Activated naive CD8-positive, alpha-beta T cell treated with anti-CD3 and anti-CD28 coated beads, Interleukin-2, amount 10 ng/mL, durations not matched to agents 7 days and 5 days (primary cell): ENCODE measurements around the gene DAPK1. TPM values are rescaled to one million over a fixed set of nuclear protein-coding genes. Genes with fewer than 3 reads are reported as not detected.

Experiments used
- ATAC-seq: fragments of 150-1000 bp; cut with Tn5 transposase; one replicate; pipeline ENCODE4 v1.10.0; 2021; ENCODE audit warnings: low read depth, moderate library complexity
- POLR2A ChIA-PET: fragments of 350-600 bp; sonication (Branson Sonifier 250); formaldehyde crosslinking; loops from one replicate; lab custom pipeline; 2021; ENCODE audit warnings: antibody characterized with exemption; lab: Charles Lee
- DNase-seq: peaks from one replicate; pipeline ENCODE4 v3.0.0; 2021
- H3K27ac Mint-ChIP-seq: one replicate; pipeline ENCODE4 v1.8.0; 2022; ENCODE audit warnings: mild to moderate bottlenecking, mixed read lengths
- H3K27me3 Mint-ChIP-seq: one replicate; pipeline ENCODE4 v1.8.0; 2022; ENCODE audit warnings: mild to moderate bottlenecking, moderate library complexity, mixed read lengths
- H3K36me3 Mint-ChIP-seq: one replicate; pipeline ENCODE4 v1.8.0; 2021; ENCODE audit warnings: mild to moderate bottlenecking, mixed read lengths
- H3K4me1 Mint-ChIP-seq: one replicate; pipeline ENCODE4 v1.8.0; 2021; ENCODE audit warnings: mixed read lengths
- H3K4me3 Mint-ChIP-seq: one replicate; pipeline ENCODE4 v1.8.0; 2022; ENCODE audit warnings: mild to moderate bottlenecking, moderate library complexity, mixed read lengths
- H3K9me3 Mint-ChIP-seq: one replicate; pipeline ENCODE4 v1.8.0; 2021; ENCODE audit warnings: mixed read lengths
- total RNA-seq, 2 experiments: library from RNA; stranded (reverse); gene quantifications; one replicate each; pipeline ENCODE4 v1.2.3, GENCODE V29; 2021

The DAPK1 gene
- total RNA-seq, 2 experiments from 2014 or later = 1.2 to 1.3 TPM

DNA sequence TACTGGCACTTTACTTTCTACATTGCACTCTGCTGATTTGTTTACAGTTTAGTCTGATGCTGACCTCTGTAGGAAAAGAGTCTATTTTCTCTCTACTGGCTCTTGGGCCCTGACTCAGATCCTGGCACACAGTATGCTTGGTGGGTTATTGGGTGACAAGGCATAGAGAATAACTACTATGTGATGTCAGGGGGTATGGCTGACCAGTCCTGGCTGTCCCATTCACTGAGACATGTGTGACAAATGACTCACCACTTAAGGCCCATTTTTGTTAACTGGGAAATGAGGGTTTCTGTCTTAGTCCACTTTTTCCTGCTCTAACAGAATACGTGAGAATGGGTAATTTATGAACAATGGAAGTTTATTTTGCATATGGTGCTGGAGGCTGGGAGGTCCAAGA, 66.4 kb downstream of the DAPK1 start:
- Mint-ChIP-seq H3K9me3 (no peaks in the 10 kb centered on the region), H3K36me3 (no peaks in the 10 kb centered on the region), H3K4me1 (no peaks in the 10 kb centered on the region), H3K4me3 (no peak overlapping the region), H3K27ac (no peak overlapping the region), H3K27me3 (no peaks in the 10 kb centered on the region)
- DNase-seq (no peak), ATAC-seq (no peak)
- POLR2A ChIA-PET = no interaction called here

DNA sequence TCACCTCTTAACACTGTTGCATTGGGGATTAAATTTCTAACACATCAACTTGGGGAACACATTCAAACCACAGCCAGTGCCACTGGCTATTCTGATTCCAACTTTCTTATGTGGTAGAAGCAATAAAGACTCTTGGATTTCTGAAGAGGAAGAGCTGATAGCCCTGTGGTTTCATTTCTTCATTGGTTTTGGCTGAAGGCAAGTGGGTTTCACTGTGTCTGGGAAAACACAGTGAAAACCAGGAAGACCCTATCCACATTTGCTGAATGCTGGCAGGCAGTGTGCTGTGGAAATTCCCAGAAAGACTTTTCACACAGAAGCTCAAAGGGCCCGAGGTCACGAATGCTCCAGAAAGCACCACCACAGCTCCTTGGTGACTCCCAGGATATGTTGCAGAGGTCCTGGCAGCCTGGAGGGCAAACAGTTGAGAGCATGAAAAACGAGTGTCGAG, 67.1 kb downstream of the DAPK1 start:
- ATAC-seq (no peak), DNase-seq (no peak)
- POLR2A ChIA-PET = no interaction called here
- no peaks in the 10 kb centered on the region for H3K4me1 Mint-ChIP-seq
- H3K36me3 Mint-ChIP-seq = no peaks in the 10 kb centered on the region
- H3K4me3 Mint-ChIP-seq = no peak overlapping the region
- H3K27ac Mint-ChIP-seq = no peak overlapping the region
- no peaks in the 10 kb centered on the region for H3K27me3 Mint-ChIP-seq
- H3K9me3 Mint-ChIP-seq = no peaks in the 10 kb centered on the region

DNA sequence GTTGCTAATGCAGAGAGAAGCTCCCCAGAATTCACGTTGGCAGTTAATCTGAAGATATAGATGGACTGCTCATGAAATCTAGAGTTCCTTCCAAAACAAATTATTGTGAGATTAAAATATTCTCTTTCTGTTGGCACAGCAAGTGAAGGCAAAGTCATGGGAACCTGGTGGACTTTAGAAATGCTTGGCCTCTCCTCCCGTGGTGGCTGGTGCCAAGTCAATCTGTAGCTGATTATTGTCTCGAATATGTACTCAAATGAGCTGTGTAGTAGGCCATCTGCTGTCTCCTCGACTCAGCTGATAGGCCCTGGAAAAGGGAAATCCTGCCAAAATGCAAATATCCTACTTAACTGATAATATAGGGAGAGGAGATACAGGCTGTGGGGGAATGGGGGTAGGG, 69.3 kb downstream of the DAPK1 start:
- POLR2A ChIA-PET = no interaction called here
- ATAC-seq (no peak), DNase-seq (no peak)
- H3K27me3 Mint-ChIP-seq = peaks cover 4% of the 10 kb centered on the region
- no peaks in the 10 kb centered on the region for H3K9me3 Mint-ChIP-seq
- H3K36me3 Mint-ChIP-seq = no peaks in the 10 kb centered on the region
- H3K4me1 Mint-ChIP-seq = no peaks in the 10 kb centered on the region
- H3K4me3 Mint-ChIP-seq = no peak overlapping the region
- H3K27ac Mint-ChIP-seq = no peak overlapping the region

DNA sequence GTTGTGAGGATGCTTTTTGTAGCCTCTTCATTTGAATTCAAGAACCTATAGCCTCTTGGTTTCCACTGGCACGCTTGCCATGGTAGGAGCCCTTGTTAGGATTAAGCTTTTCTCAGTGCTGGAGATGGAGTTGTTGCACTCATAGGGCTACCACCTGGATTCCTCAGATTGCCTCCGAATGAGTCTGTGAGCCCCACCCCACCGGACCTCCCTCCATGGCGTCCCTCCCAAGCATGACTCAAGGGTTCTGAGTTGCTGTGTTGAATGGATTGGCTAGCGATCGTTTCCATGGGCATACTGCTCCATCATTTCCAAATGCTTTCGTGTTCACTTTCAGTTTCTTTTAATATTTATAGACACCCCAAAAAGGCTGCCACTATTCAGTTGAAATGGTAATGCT, 69.9 kb downstream of the DAPK1 start:
- POLR2A ChIA-PET = no interaction called here
- H3K4me3 Mint-ChIP-seq = no peak overlapping the region
- H3K9me3 Mint-ChIP-seq = no peaks in the 10 kb centered on the region
- peaks cover 4% of the 10 kb centered on the region for H3K27me3 Mint-ChIP-seq
- H3K4me1 Mint-ChIP-seq = no peaks in the 10 kb centered on the region
- ATAC-seq (no peak), DNase-seq (no peak)
- no peak overlapping the region for H3K27ac Mint-ChIP-seq
- H3K36me3 Mint-ChIP-seq = no peaks in the 10 kb centered on the region

DNA sequence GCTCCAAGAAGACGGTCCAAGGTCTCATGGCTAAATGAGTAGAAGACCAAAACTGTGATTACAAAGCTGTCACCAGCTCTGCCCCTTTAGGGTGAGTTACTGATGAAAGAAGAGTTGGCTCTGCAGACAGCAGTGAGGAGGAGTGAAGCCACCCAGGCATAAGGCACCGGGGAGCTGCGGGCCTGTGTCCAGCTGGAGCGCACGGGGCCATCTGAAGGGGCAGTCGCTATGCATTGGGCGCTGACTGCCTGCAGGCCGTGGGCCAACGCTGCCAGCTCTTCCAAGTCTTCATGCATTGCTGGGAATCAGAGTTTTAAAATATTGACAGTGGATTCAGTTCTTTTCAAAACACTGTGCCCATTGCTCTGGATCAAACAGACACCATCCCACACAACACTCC, 70.3 kb downstream of the DAPK1 start:
- POLR2A ChIA-PET = no interaction called here
- Mint-ChIP-seq H3K27ac (no peak overlapping the region), H3K27me3 (peaks cover 4% of the 10 kb centered on the region), H3K9me3 (no peaks in the 10 kb centered on the region), H3K36me3 (no peaks in the 10 kb centered on the region), H3K4me1 (no peaks in the 10 kb centered on the region), H3K4me3 (no peak overlapping the region)
- DNase-seq = no peak
- no peak for ATAC-seq

DNA sequence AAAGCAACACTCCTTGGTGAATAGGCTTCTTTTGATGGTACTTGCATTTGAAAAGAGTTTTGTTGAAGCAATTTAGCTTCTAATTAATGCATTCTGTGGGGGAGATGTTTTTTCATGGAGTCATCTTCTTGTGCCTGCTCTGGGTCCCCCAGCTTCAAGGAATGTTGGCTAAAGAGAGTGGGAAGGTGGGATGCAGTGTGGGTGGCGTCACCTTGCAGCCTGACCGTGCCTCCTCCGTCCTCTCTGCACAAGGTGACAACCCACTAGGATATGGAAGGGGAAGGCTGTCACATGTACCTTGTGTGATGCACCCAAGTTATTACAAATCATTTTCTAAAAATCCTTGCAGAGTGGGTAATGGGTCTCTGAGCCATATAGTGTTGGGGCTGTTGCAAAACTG, 70.7 kb downstream of the DAPK1 start:
- H3K27me3 Mint-ChIP-seq = peaks cover 4% of the 10 kb centered on the region
- no peak overlapping the region for H3K27ac Mint-ChIP-seq
- DNase-seq (no peak), ATAC-seq (no peak)
- H3K4me3 Mint-ChIP-seq = no peak overlapping the region
- H3K9me3 Mint-ChIP-seq = no peaks in the 10 kb centered on the region
- H3K36me3 Mint-ChIP-seq = no peaks in the 10 kb centered on the region
- POLR2A ChIA-PET = no interaction called here
- no peaks in the 10 kb centered on the region for H3K4me1 Mint-ChIP-seq

DNA sequence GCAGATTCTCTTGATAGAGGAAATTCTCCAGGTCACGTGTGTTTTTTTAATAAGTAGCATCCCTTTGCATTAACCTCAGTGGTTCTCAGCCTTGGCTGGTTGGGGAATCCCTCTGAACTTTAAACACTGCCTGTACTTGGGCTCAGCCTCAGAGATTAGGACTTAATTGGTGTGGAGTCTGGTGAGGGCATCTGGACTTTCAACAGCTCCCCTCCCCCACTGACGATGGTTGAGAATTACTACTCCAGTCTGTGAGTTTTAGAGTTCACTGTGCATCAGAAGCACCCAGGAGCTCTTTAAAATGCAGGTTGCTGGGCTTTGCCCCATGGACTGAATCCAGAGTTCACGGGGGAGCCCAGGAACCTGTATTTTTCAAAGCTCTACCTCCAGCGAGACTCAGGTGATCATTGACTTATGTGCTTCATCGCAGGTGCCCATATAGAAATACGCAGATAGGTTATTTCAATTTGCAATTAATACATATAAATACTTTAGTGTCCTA, 71.4 kb downstream of the DAPK1 start:
- no peaks in the 10 kb centered on the region for H3K36me3 Mint-ChIP-seq
- peaks cover 4% of the 10 kb centered on the region for H3K27me3 Mint-ChIP-seq
- H3K27ac Mint-ChIP-seq = no peak overlapping the region
- no peak overlapping the region for H3K4me3 Mint-ChIP-seq
- POLR2A ChIA-PET = no interaction called here
- no peaks in the 10 kb centered on the region for H3K4me1 Mint-ChIP-seq
- ATAC-seq (no peak), DNase-seq (no peak)
- H3K9me3 Mint-ChIP-seq = no peaks in the 10 kb centered on the region

DNA sequence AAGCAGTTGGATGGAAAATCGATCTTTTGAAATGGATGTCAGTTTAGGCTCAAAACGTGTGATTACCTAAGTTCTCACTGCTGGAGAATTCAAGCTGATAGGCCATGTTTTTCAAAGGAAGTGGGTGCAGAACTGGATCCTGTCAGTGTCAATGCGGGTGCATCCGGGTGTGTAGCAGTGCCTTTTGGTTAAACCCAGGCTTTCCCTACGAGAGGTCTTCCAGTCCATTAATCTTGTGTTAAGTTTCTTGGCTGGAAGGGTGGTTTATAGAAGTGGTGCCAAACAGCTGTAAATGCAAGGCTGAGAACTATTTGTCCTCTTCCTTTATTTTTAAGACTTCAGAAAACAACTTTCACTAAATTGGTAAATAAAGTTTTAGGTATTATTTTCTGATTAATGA, 71.9 kb downstream of the DAPK1 start:
- Mint-ChIP-seq H3K27ac (no peak overlapping the region), H3K4me3 (no peak overlapping the region), H3K9me3 (no peaks in the 10 kb centered on the region), H3K27me3 (peaks cover 4% of the 10 kb centered on the region), H3K36me3 (no peaks in the 10 kb centered on the region), H3K4me1 (no peaks in the 10 kb centered on the region)
- POLR2A ChIA-PET = no interaction called here
- no peak for DNase-seq
- ATAC-seq = no peak

DNA sequence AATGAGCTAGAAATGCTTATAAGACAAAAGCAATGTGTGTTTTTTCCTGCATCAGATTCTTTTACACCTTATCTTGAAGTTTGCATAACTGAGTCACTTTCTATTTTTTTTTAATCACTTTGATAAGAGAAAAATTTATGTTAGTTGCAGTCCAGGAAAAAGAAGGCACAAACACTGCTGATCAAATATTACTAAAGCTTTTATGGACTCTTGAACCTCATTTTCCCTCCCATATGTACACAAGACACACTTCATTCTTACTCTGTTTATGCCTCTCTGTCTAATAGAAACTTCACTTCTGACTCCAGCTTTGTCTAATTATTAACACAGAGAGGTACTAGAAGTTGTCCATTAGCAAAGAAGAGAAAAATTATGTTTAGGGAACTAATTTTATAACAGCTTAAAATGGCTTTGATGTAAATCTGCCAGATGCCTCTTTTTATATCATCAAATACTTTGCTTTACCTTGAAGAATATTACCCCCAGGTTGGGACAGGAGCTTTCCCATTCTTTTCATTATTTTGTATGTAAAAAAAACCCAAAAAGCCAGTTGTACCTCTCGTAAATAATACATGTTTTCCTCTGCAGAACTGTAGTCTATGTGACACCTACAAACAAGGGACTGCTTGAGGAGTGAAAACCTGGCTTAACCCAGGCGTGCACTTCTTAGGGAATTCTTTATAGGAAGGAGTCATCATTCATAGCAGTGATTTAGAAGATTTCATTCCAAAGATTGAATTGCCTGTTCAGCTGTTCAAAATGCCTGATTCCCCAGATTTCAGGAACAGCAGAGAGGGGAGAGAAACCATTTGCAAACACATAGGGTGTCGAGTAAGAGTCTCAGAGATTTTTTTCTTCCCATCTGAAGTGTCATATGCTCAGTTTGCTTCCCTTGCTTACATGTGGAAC, 72.6 kb downstream of the DAPK1 start:
- H3K4me3 Mint-ChIP-seq = no peak overlapping the region
- POLR2A ChIA-PET = no interaction called here
- no peak overlapping the region for H3K27ac Mint-ChIP-seq
- no peaks in the 10 kb centered on the region for H3K9me3 Mint-ChIP-seq
- peaks cover 4% of the 10 kb centered on the region for H3K27me3 Mint-ChIP-seq
- H3K36me3 Mint-ChIP-seq = no peaks in the 10 kb centered on the region
- DNase-seq (no peak), ATAC-seq (no peak)
- H3K4me1 Mint-ChIP-seq = no peaks in the 10 kb centered on the region

DNA sequence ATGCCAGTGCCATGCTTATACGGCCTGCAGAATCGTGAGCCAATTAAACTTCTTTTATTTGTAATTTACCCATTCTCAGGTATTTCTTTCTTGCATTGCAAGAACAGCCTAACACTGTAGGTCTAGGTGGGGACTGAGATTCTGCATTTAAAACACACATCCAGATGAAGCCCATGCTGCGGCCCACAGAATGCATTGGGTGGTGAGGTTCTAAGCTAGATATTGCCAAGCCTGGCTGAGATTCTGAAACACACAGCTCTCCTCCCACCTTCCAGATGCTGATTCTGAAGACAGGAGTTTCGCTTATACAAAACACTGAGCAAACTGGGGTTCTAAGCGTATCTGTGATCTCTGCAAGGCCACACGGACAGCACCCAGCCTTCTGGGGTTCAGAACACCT, 75.1 kb downstream of the DAPK1 start:
- ATAC-seq (no peak), DNase-seq (no peak)
- POLR2A ChIA-PET = no interaction called here
- H3K4me1 Mint-ChIP-seq = no peaks in the 10 kb centered on the region
- H3K27me3 Mint-ChIP-seq = peaks cover 4% of the 10 kb centered on the region
- H3K9me3 Mint-ChIP-seq = no peaks in the 10 kb centered on the region
- no peaks in the 10 kb centered on the region for H3K36me3 Mint-ChIP-seq
- no peak overlapping the region for H3K4me3 Mint-ChIP-seq
- H3K27ac Mint-ChIP-seq = no peak overlapping the region

DNA sequence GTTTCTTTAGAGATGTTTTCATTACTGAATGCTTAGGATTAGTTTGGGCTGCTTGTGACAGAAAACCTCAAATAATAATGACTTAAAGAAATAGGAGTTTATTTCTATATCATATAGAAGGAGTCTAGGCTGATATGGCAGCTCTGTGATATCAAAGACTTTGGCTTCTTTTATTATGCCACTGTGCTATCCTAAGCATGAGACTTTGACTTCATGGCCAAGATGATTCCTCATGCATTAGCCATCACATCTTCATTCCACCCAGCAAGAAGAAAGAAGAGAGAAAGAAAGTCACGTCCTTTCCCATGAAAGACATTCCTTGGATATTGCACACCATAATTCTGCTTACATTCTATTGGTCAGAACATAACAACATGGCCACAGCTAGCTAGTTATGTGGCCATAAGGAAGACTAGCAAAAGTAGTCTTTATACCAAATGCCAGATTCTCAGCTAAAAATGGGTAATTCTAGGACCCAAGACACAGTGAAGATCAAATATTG, 76.2 kb downstream of the DAPK1 start:
- Mint-ChIP-seq H3K27ac (no peak overlapping the region), H3K9me3 (no peaks in the 10 kb centered on the region), H3K36me3 (no peaks in the 10 kb centered on the region), H3K4me1 (no peaks in the 10 kb centered on the region), H3K4me3 (no peak overlapping the region), H3K27me3 (peaks cover 4% of the 10 kb centered on the region)
- DNase-seq (no peak), ATAC-seq (no peak)
- POLR2A ChIA-PET = no interaction called here

DNA sequence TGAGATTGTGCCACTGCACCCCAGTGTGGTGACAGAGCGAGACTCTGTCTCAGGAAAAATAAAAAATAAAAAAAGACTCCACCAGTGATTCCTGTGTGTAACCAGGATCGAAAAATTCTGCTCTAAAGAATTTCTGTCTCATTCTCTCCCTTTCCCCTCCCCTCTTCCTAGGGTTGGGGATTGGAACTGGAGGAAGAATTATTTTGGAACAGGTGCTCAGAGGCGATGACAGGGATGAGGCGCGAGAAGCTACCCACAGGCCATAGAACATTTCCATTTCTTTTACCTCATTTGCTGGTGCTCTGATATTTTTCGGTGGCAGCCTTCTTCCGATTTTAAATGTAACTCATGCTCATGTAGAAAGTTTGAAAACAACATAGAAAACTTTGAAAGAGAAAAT, 80.1 kb downstream of the DAPK1 start:
- Mint-ChIP-seq H3K9me3 (no peaks in the 10 kb centered on the region), H3K36me3 (no peaks in the 10 kb centered on the region), H3K4me3 (no peak overlapping the region), H3K27me3 (no peaks in the 10 kb centered on the region), H3K4me1 (no peaks in the 10 kb centered on the region), H3K27ac (no peak overlapping the region)
- ATAC-seq (no peak), DNase-seq (no peak)
- POLR2A ChIA-PET = no interaction called here

DNA sequence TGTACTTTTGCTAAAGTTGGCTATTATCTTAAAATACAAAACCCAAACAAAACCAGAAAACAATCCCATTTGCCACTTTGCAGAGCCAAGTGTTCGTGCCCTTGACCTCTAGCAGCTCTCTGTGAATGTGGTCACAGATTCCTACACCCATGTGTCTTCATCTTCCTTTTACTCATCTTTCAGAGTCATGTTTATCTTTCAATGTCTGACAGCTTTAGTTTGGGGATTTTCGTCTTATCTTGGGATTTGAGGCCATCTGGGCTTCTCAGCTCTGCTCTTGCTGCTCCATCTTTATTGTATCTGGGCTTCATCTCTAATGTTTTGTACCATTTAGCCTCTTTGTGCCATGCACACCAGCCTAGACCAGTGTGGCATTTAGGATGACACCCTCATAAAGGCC, 81.0 kb downstream of the DAPK1 start:
- Mint-ChIP-seq H3K9me3 (no peaks in the 10 kb centered on the region), H3K27me3 (no peaks in the 10 kb centered on the region), H3K27ac (no peak overlapping the region), H3K36me3 (no peaks in the 10 kb centered on the region), H3K4me1 (no peaks in the 10 kb centered on the region), H3K4me3 (no peak overlapping the region)
- ATAC-seq (no peak), DNase-seq (no peak)
- POLR2A ChIA-PET = no interaction called here
